GM12878 (cell line): ENCODE results near the gene MAML2. TPM values are rescaled to one million over a fixed set of nuclear protein-coding genes. Genes with fewer than 3 reads are reported as not detected.

Experiments used
- ATAC-seq: fragments of 200-7000 bp; cut with Tn5 transposase; 3 replicates; pipeline ENCODE4 v1.9.1; 2020; ENCODE audit warnings: mild to moderate bottlenecking, moderate library complexity
- BruUV-seq: library from RNA; stranded (reverse); fragments of 400-500 nt; replicated peaks from 2 replicates; lab custom pipeline; 2021; lab: Mats Ljungman, UMichigan
- CTCF ChIA-PET: fragments of 300-600 bp; sonication (Branson Sonifier 250); formaldehyde crosslinking; extraction: SDS; loops from one replicate; lab custom pipeline; 2021; ENCODE audit warnings: inconsistent platforms; lab: Yijun Ruan, JAX
- POLR2A ChIA-PET: fragments of 350-600 bp; formaldehyde crosslinking; extraction: SDS; loops from one replicate; lab custom pipeline; 2021; ENCODE audit warnings: inconsistent platforms; lab: Charles Lee
- RAD21 ChIA-PET: fragments of 300-600 bp; sonication (Branson Sonifier 250); formaldehyde crosslinking; loops from one replicate; lab custom pipeline; 2023; ENCODE audit warnings: antibody characterized with exemption; ENCODE audit not compliant: unreplicated experiment; lab: Charles Lee
- SMC1A ChIA-PET: fragments of 300-600 bp; sonication (Branson Sonifier 250); formaldehyde crosslinking; loops from one replicate; lab custom pipeline; 2023; ENCODE audit not compliant: unreplicated experiment, uncharacterized antibody; lab: Charles Lee
- DNase-seq: peaks from one replicate; pipeline ENCODE4 v3.0.0-alpha.2; 2011; ENCODE audit warnings: low read depth, low spot score
- FAIRE-seq: peaks from 3 replicates; lab custom pipeline; 2011; peaks lifted over from hg19 to GRCh38; lab: Jason Lieb, UNC
- H2AFZ ChIP-seq: 2 replicates; pipeline ENCODE4 v1.6.0; 2011; ENCODE audit warnings: low read depth, low read length, control low read depth; ENCODE audit not compliant: control insufficient read depth
- H3K27ac ChIP-seq: 2 replicates; pipeline ENCODE4 v1.5.1; 2011; ENCODE audit warnings: control low read depth; ENCODE audit not compliant: control insufficient read depth, insufficient read depth
- H3K27me3 ChIP-seq, 2 experiments: replicated peaks in 1 of 2; 2 replicates each; pipeline versions ENCODE4 v1.6.0 to v1.6.1; 2011; ENCODE audit warnings: low read length in 1 of 2; ENCODE audit not compliant: control insufficient read depth in 2 of 2, insufficient read depth in 2 of 2
- H3K36me3 ChIP-seq, 2 experiments: 2 replicates each; pipeline ENCODE4 v1.5.1; 2011; ENCODE audit warnings: low read length in 1 of 2; ENCODE audit not compliant: control insufficient read depth in 2 of 2, insufficient read depth in 2 of 2
- H3K4me1 ChIP-seq: 2 replicates; pipeline ENCODE4 v1.6.1; 2011; ENCODE audit warnings: mild to moderate bottlenecking, low read length, moderate library complexity, mixed read lengths; ENCODE audit not compliant: control insufficient read depth, insufficient read depth
- H3K4me2 ChIP-seq: 2 replicates; pipeline ENCODE4 v1.6.0; 2011; ENCODE audit warnings: control low read depth; ENCODE audit not compliant: control insufficient read depth, insufficient read depth
- H3K4me3 ChIP-seq: fragments of 200-600 bp; sonication (generic); 2 replicates; pipeline ENCODE4 v1.5.1; 2016
- H3K79me2 ChIP-seq: 2 replicates; pipeline ENCODE4 v1.6.0; 2011; ENCODE audit warnings: low read length; ENCODE audit not compliant: control insufficient read depth, insufficient read depth
- H3K9ac ChIP-seq: 2 replicates; pipeline ENCODE4 v1.8.0; 2011; ENCODE audit warnings: low read length, control low read depth, mixed read lengths; ENCODE audit not compliant: control insufficient read depth, insufficient read depth
- H3K9me3 ChIP-seq: replicated peaks from 3 replicates; pipeline ENCODE4 v1.5.1; 2011; ENCODE audit warnings: mild to moderate bottlenecking, low read length; ENCODE audit not compliant: control insufficient read depth, insufficient read depth
- H4K20me1 ChIP-seq: 2 replicates; pipeline ENCODE4 v1.6.0; 2011; ENCODE audit not compliant: control insufficient read depth, insufficient read depth
- BACH1 ChIP-seq: fragments of 450-650 bp; IDR thresholded peaks from 2 replicates; pipeline ENCODE4 v1.6.1; 2017; ENCODE audit warnings: mild to moderate bottlenecking, borderline replicate concordance
- CBX3 ChIP-seq: fragments of 200-600 bp; sonication (generic); IDR thresholded peaks from 2 replicates; pipeline ENCODE4 v1.6.1; 2016; ENCODE audit warnings: low read depth, borderline replicate concordance
- CHD1 ChIP-seq: IDR thresholded peaks from 2 replicates; pipeline ENCODE4 v1.6.1; 2012; ENCODE audit warnings: low read depth, low read length, improper control_type of control experiment
- CHD4 ChIP-seq: fragments of 200-600 bp; sonication (generic); IDR thresholded peaks from 2 replicates; pipeline ENCODE4 v1.6.1; 2016; ENCODE audit warnings: mild to moderate bottlenecking
- FOXK2 ChIP-seq: fragments of 450-650 bp; IDR thresholded peaks from 2 replicates; pipeline ENCODE4 v1.6.1; 2017; ENCODE audit warnings: mild to moderate bottlenecking, moderate library complexity
- HDAC6 ChIP-seq: fragments of 200-600 bp; sonication (generic); IDR thresholded peaks from one replicate; pipeline ENCODE4 v1.8.0; 2017; ENCODE audit warnings: antibody characterized with exemption; ENCODE audit not compliant: unreplicated experiment
- IKZF2 ChIP-seq, 2 experiments: fragments of 450-650 bp; IDR thresholded peaks; 2 replicates each; pipeline ENCODE4 v1.6.1; 2017; ENCODE audit warnings: mild to moderate bottlenecking in 2 of 2, moderate library complexity in 2 of 2
- IRF4 ChIP-seq: IDR thresholded peaks from 2 replicates; pipeline ENCODE4 v1.6.1; 2011; ENCODE audit warnings: low read depth, low read length
- MEF2B ChIP-seq: fragments of 450-650 bp; IDR thresholded peaks from 2 replicates; pipeline ENCODE4 v1.6.1; 2018; ENCODE audit warnings: mild to moderate bottlenecking, moderate library complexity; ENCODE audit not compliant: partially characterized antibody, poor library complexity, severe bottlenecking
- NFYA ChIP-seq: IDR thresholded peaks from 2 replicates; pipeline ENCODE4 v1.6.1; 2011; ENCODE audit warnings: low read depth, mild to moderate bottlenecking, low read length, improper control_type of control experiment, borderline replicate concordance
- NR2C1 ChIP-seq: fragments of 450-650 bp; IDR thresholded peaks from 2 replicates; pipeline ENCODE4 v1.6.1; 2017; ENCODE audit warnings: antibody characterized with exemption, mild to moderate bottlenecking, moderate library complexity
- PAX5 ChIP-seq: IDR thresholded peaks from 2 replicates; pipeline ENCODE4 v1.6.1; 2011; ENCODE audit warnings: low read depth, low read length, borderline replicate concordance
- PAX8 ChIP-seq: fragments of 450-650 bp; IDR thresholded peaks from 2 replicates; pipeline ENCODE4 v1.6.1; 2017; ENCODE audit warnings: mild to moderate bottlenecking, moderate library complexity
- PKNOX1 ChIP-seq: fragments of 450-650 bp; IDR thresholded peaks from 2 replicates; pipeline ENCODE4 v1.6.1; 2016; ENCODE audit warnings: mild to moderate bottlenecking
- POU2F2 ChIP-seq: IDR thresholded peaks from 3 replicates; pipeline ENCODE4 v1.6.1; 2011; ENCODE audit warnings: low read depth, mild to moderate bottlenecking, low read length, borderline replicate concordance
- RELA ChIP-seq: fragments of 450-650 bp; IDR thresholded peaks from 2 replicates; pipeline ENCODE4 v1.8.0; 2014; ENCODE audit warnings: borderline replicate concordance; ENCODE audit not compliant: partially characterized antibody
- TCF12 ChIP-seq: IDR thresholded peaks from 2 replicates; pipeline ENCODE4 v1.6.1; 2011; ENCODE audit warnings: low read depth, mild to moderate bottlenecking, low read length
- WRNIP1 ChIP-seq: IDR thresholded peaks from 2 replicates; pipeline ENCODE4 v1.6.1; 2011; ENCODE audit warnings: low read depth, low read length, improper control_type of control experiment, borderline replicate concordance
- ZNF207 ChIP-seq: fragments of 450-650 bp; IDR thresholded peaks from 2 replicates; pipeline ENCODE4 v1.6.1; 2014; ENCODE audit warnings: antibody characterized with exemption, mild to moderate bottlenecking, borderline replicate concordance
- WGBS: methylation state at CpG from one replicate; pipeline ENCODE4 v1.1.6; 2016; ENCODE audit warnings: low lambda C conversion rate; ENCODE audit not compliant: insufficient replicate concordance, insufficient coverage; ENCODE audit errors: missing lambda C conversion rate; 5-methylcytosine and 5-hydroxymethylcytosine counted together
- in situ Hi-C: fragments of 300-500 bp; cut with MboI; formaldehyde crosslinking; loops from 9 replicates; pipeline ENCODE4 v1.14.3; 2018; ENCODE audit warnings: mixed read lengths
- intact Hi-C: fragments of 100-400 bp; cut with micrococcal nuclease; formaldehyde crosslinking; loops from one replicate; pipeline ENCODE4 v1.14.2; 2022; ENCODE audit not compliant: unreplicated experiment
- polyA plus RNA-seq, 11 experiments: library from polyadenylated mRNA; depleted of rRNA in 4 of 11; unstranded in 6 of 11; stranded (reverse) in 5 of 11; fragments of >200 nt; fragmentation: Nextera tagmentation in 4 of 11; fragmentation: Illumina TruSeq in 1 of 11; extraction: Ambion mirVana in 4 of 11; extraction: Trizol in 1 of 11; gene quantifications; 1 replicate in 1 of 11; 2 replicates in 10 of 11; pipeline versions ENCODE4 v1.2.1 to v1.2.3, GENCODE V29; 2011 to 2016; ENCODE audit warnings: inconsistent platforms in 2 of 11, missing spikeins in 2 of 11, low read depth in 1 of 11
- total RNA-seq, 4 experiments: library from RNA; depleted of rRNA in 3 of 4; stranded (reverse); fragments of >200 nt in 3 of 4; fragmentation: Illumina TruSeq in 1 of 4; extraction: Trizol in 1 of 4; gene quantifications; 2 replicates each; pipeline versions ENCODE4 v1.2.1 to v1.2.3, GENCODE V29; 2013 to 2021
- TF ChIP-seq, protein P1 (sequence below): IDR thresholded peaks from 2 replicates; pipeline ENCODE4 v1.6.1; 2012; ENCODE audit warnings: low read length, inconsistent platforms

Gene MAML2
- total and polyA plus RNA-seq, 10 of the 15 experiments (the other 5 are each of a cell fraction or from before 2014, with no cell fraction given), result 2.5 to 15.1 (median 12.0) TPM

DNA sequence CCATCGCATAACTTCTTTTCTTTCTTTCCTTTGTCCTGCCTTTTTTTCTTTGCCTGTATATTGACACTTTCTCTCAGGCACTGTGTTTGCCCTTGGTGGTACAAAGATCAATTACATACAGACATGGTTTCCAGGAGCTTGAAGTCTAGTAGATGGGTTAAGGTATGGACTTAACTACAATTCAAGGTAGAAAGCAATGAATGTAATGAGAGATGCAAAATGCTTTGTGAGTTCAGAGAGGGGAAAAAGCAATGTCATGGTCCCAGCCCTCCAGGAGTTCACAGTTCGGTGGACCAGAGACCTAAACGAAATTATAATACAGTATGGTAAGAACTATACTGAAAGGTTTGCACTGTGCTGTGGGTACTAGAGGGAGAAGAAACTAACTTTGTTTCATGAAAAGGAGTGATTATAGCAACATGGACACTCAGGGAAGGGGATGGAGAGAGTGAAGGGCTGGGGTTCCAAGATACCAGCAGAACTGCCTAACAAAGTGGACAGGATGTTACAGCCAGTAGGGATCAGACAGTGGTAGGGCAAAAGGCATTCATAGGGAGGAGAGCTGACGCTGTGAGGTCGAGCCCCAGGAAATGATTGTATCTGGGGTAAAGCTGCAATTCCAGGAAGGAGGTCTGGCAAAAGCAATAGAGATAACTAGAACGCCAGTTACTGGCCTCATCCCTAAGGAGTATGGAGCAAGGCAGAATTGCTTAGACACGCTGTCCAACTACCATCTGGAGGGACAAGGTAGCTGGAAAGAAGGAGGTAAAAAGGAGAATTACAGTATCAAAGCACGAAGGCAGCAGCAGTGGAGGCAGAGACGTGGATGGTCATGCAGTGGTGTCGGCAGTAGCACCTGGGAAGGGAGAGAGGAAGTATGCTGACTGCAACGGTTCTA lies 260.7 kb downstream of the MAML2 start (continued):
- TF ChIP-seq FOXK2, result no peak
- no peak for TF ChIP-seq ZNF207
- no peak for TF ChIP-seq IRF4
- TF ChIP-seq, protein P1, sequence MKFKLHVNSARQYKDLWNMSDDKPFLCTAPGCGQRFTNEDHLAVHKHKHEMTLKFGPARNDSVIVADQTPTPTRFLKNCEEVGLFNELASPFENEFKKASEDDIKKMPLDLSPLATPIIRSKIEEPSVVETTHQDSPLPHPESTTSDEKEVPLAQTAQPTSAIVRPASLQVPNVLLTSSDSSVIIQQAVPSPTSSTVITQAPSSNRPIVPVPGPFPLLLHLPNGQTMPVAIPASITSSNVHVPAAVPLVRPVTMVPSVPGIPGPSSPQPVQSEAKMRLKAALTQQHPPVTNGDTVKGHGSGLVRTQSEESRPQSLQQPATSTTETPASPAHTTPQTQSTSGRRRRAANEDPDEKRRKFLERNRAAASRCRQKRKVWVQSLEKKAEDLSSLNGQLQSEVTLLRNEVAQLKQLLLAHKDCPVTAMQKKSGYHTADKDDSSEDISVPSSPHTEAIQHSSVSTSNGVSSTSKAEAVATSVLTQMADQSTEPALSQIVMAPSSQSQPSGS, result no peak
- TF ChIP-seq PKNOX1, result no peak
- no peak for TF ChIP-seq CHD4
- no peak for TF ChIP-seq POU2F2

- Histone ChIP-seq H3K27me3 (no peaks in the 10 kb centered on the region), H3K9ac (no peak overlapping the region), H3K79me2 (no peaks in the 10 kb centered on the region), H3K9me3 (no peaks in the 10 kb centered on the region), H3K27ac (no peak overlapping the region), H3K4me2 (no peak overlapping the region), H3K4me1 (peaks cover 4% of the 10 kb centered on the region), H3K36me3 (peaks cover 0 to 3% of the 10 kb centered on the region in 2 experiments; a peak in 2 of 4 replicates), H3K4me3 (no peak overlapping the region), H4K20me1 (no peaks in the 10 kb centered on the region), H2AFZ (no peak overlapping the region)
- FAIRE-seq (no peak), DNase-seq (no peak), ATAC-seq (no peak)
- intact Hi-C loops (no loop called here), in situ Hi-C loops (no loop called here)
- ChIA-PET POLR2A (no interaction called here), SMC1A (interaction anchor here (0.7 to 1.6 kb wide), 4 partner anchors 10 to 278 kb away, joined by 3 to 5 read pairs (median 3); no protein-coding TSS in a partner anchor), RAD21 (interaction anchor here (0.7 kb wide), 1 partner anchor 21 kb away, joined by 3 read pairs; no protein-coding TSS in a partner anchor), CTCF (interaction anchor here (1.0 kb wide), 1 partner anchor 261 kb away, joined by 3 read pairs; the partner anchor contains the start of gene MAML2)
- 75% methylated on average over 4 of the region's 4 CpGs for WGBS
- no TSS peak for BruUV-seq
- no peak for TF ChIP-seq PAX8
- no peak for TF ChIP-seq TCF12
- TF ChIP-seq BACH1, result no peak
- TF ChIP-seq MEF2B, result no peak
- no peak for TF ChIP-seq PAX5
- TF ChIP-seq NFYA, result no peak
- no peak for TF ChIP-seq HDAC6
- TF ChIP-seq RELA, result no peak
- no peak for TF ChIP-seq IKZF2 (IDR thresholded peaks at IDR 0.05)
- TF ChIP-seq ZNF207, result no peak
- TF ChIP-seq CHD1, result no peak
- no peak for TF ChIP-seq CBX3
- TF ChIP-seq NR2C1, result no peak
- TF ChIP-seq WRNIP1, result no peak
Measured at GRCh38 chr11:96081561-96081960, 261.4 kb downstream of the MAML2 start.
